GM12891 (cell line): ENCODE measurements around the gene ANKZF1.

Source experiments
- DNase-seq: peaks from one replicate; pipeline ENCODE4 v3.0.0; 2011; ENCODE audit warnings: low spot score; ENCODE audit not compliant: insufficient read length
- FAIRE-seq: peaks from 2 replicates; lab custom pipeline; 2011; peaks lifted over from hg19 to GRCh38; lab: Jason Lieb, UNC
- PAX5 ChIP-seq: IDR thresholded peaks from 2 replicates; pipeline ENCODE4 v1.6.1; 2011; ENCODE audit warnings: low read length, moderate library complexity, mild to moderate bottlenecking; ENCODE audit not compliant: insufficient read depth, severe bottlenecking
- POLR2A ChIP-seq: IDR thresholded peaks from 2 replicates; pipeline ENCODE4 v1.6.1; 2011; ENCODE audit warnings: low read depth, low read length, control low read depth
- POLR2AphosphoS5 ChIP-seq: IDR thresholded peaks from 2 replicates; pipeline ENCODE4 v1.6.1; 2011; ENCODE audit warnings: low read depth, low read length, control low read depth
- POU2F2 ChIP-seq: IDR thresholded peaks from 2 replicates; pipeline ENCODE4 v1.6.1; 2011; ENCODE audit warnings: low read depth, mild to moderate bottlenecking, control low read depth, low read length, moderate library complexity
- SPI1 ChIP-seq: IDR thresholded peaks from 2 replicates; pipeline ENCODE4 v1.6.1; 2011; ENCODE audit warnings: low read depth, low read length, control low read depth
- TAF1 ChIP-seq: IDR thresholded peaks from 2 replicates; pipeline ENCODE4 v1.6.1; 2011; ENCODE audit warnings: low read depth, low read length, control low read depth

Gene ANKZF1

GRCh38 chr2:219279916-219280516 is 50.4 kb downstream of the ANKZF1 start:
- FAIRE-seq: no peak
- TF ChIP-seq POU2F2 (no peak), TAF1 (no peak), POLR2AphosphoS5 (no peak), POLR2A (no peak; the same call in 1 of the 2 replicates), PAX5 (no peak), SPI1 (no peak)

GRCh38 chr2:219280651-219281050 is 51.0 kb downstream of the ANKZF1 start:
- TF ChIP-seq SPI1: no peak
- DNase-seq (no peak), FAIRE-seq (no peak)

More at GRCh38 chr2:219279916-219280516, 50.4 kb downstream of the ANKZF1 start:
- DNase-seq: peak; percentile 68

- FAIRE-seq (no peak), DNase-seq (no peak)
- TF ChIP-seq TAF1: no peak
- no peak for TF ChIP-seq SPI1
- no peak for TF ChIP-seq POLR2A
- TF ChIP-seq PAX5: no peak
- TF ChIP-seq POU2F2: no peak
- TF ChIP-seq POLR2AphosphoS5: no peak
Observed at GRCh38 chr2:219281588-219281987, 52.0 kb downstream of the ANKZF1 start.

GRCh38 chr2:219282375-219282774 is 52.8 kb downstream of the ANKZF1 start:
- FAIRE-seq (no peak), DNase-seq (no peak)
- TF ChIP-seq POLR2A: no peak
- no peak for TF ChIP-seq TAF1
- no peak for TF ChIP-seq POU2F2
- no peak for TF ChIP-seq SPI1
- TF ChIP-seq PAX5: no peak
- TF ChIP-seq POLR2AphosphoS5: no peak

- FAIRE-seq: no peak
- no peak for DNase-seq
- TF ChIP-seq POU2F2 (no peak), POLR2AphosphoS5 (no peak), POLR2A (no peak), SPI1 (no peak), TAF1 (no peak), PAX5 (no peak)
Observed at GRCh38 chr2:219282943-219283581, 53.5 kb downstream of the ANKZF1 start.

GRCh38 chr2:219284501-219285372 is 55.1 kb downstream of the ANKZF1 start:
- DNase-seq: no peak
- no peak for TF ChIP-seq POLR2A
- no peak for TF ChIP-seq POU2F2
- no peak for TF ChIP-seq SPI1
- TF ChIP-seq POLR2AphosphoS5: no peak
- TF ChIP-seq TAF1: no peak
- TF ChIP-seq PAX5: no peak
- FAIRE-seq: no peak

GRCh38 chr2:219285373-219285735 is 55.7 kb downstream of the ANKZF1 start:
- TF ChIP-seq TAF1 (no peak), POU2F2 (no peak), PAX5 (no peak), POLR2AphosphoS5 (no peak), POLR2A (no peak), SPI1 (no peak)
- no peak for FAIRE-seq
- DNase-seq: no peak

- no peak for TF ChIP-seq POLR2AphosphoS5
- no peak for TF ChIP-seq PAX5
- TF ChIP-seq POLR2A: no peak
- TF ChIP-seq TAF1: no peak
- no peak for TF ChIP-seq SPI1
- TF ChIP-seq POU2F2: no peak
- FAIRE-seq: no peak
- no peak for DNase-seq
Observed at GRCh38 chr2:219285894-219286425, 56.4 kb downstream of the ANKZF1 start.
